Body of pancreas (tissue), 4 donors: ENCODE results near the gene APAF1. TPM values are rescaled to one million over a fixed set of nuclear protein-coding genes. Genes with fewer than 3 reads are reported as not detected.

Experiments used
- ATAC-seq: fragments of 150-250 bp; one replicate; pipeline ENCODE4 v1.9.1; 2016
- DNase-seq, 4 donors: peaks; one replicate each; pipeline ENCODE4 v3.0.0-alpha.2; 2019
- H3K27ac ChIP-seq, 4 donors: fragments of 200-600 bp; sonication (generic); 1 replicate in 3 of 4; 2 replicates in 1 of 4; pipeline versions ENCODE4 v1.5.1 to v1.6.1; 2016 to 2019; ENCODE audit warnings: mild to moderate bottlenecking in 1 of 4, mixed read lengths in 1 of 4, moderate library complexity in 1 of 4
- H3K27me3 ChIP-seq, 2 donors: fragments of 200-600 bp; sonication (generic); one replicate each; pipeline ENCODE4 v1.6.0; 2016; ENCODE audit warnings: mild to moderate bottlenecking in 1 of 2
- H3K36me3 ChIP-seq, 2 donors: fragments of 200-600 bp; sonication (generic); replicated peaks in 1 of 2; 2 replicates each; pipeline ENCODE4 v1.5.1; 2016; ENCODE audit warnings: low read depth in 2 of 2; ENCODE audit not compliant: insufficient read depth in 1 of 2
- H3K4me1 ChIP-seq: fragments of 200-600 bp; sonication (generic); one replicate; pipeline ENCODE4 v1.6.0; 2016
- H3K4me3 ChIP-seq, 2 donors: fragments of 200-600 bp; sonication (generic); 1 replicate in 1 of 2; 2 replicates in 1 of 2; pipeline ENCODE4 v1.5.1; 2016 to 2019
- H3K9me3 ChIP-seq, 3 donors: fragments of 200-600 bp; sonication (generic); 1 replicate in 2 of 3; 2 replicates in 1 of 3; pipeline ENCODE4 v1.5.1; 2016
- CTCF ChIP-seq, 7 experiments: fragments of 450-650 bp in 4 of 7; fragments of 200-600 bp in 3 of 7; sonication (generic) in 3 of 7; IDR thresholded peaks; one replicate each; pipeline ENCODE4 v1.5.1; 2016 to 2019; ENCODE audit warnings: antibody characterized with exemption in 7 of 7
- POLR2A ChIP-seq, 3 donors: fragments of 450-650 bp; IDR thresholded peaks; one replicate each; pipeline ENCODE4 v1.6.1; 2016; ENCODE audit warnings: antibody characterized with exemption in 3 of 3, mild to moderate bottlenecking in 2 of 3
- WGBS, 2 donors: methylation state at CpG; one replicate each; pipeline ENCODE4 v1.1.5; 2017; 5-methylcytosine and 5-hydroxymethylcytosine counted together
- intact Hi-C: fragments of 100-400 bp; cut with DNase I; formaldehyde crosslinking; loops from one replicate; pipeline ENCODE4 v1.15.1; 2023
- total RNA-seq, 2 donors: library from RNA; depleted of rRNA; stranded (reverse); fragments of >200 nt; gene quantifications; one replicate each; pipeline ENCODE4 v1.1.0, GENCODE V29; 2016

The APAF1 gene
- total RNA-seq, 2 donors from 2014 or later: 5.9 to 12.2 TPM

GRCh38 chr12:98757455-98757854, 112.4 kb downstream of the APAF1 start:
- H3K4me1 ChIP-seq: no peaks in the 10 kb centered on the region
- H3K9me3 ChIP-seq: no peaks in the 10 kb centered on the region
- TF ChIP-seq POLR2A (IDR thresholded peaks at IDR 0.05): no peak
- TF ChIP-seq CTCF (IDR thresholded peaks at IDR 0.05): no peak
- no peaks in the 10 kb centered on the region for H3K36me3 ChIP-seq
- no peak for ATAC-seq
- no peak overlapping the region for H3K4me3 ChIP-seq
- WGBS, 2 donors: 62 to 79% methylated on average over 3 to 4 of the region's 4 CpGs
- H3K27me3 ChIP-seq: no peaks in the 10 kb centered on the region
- H3K27ac ChIP-seq: no peak overlapping the region
- no peak for DNase-seq
- intact Hi-C loops: no loop called here

GRCh38 chr12:98758331-98758730, 113.2 kb downstream of the APAF1 start:
- no peaks in the 10 kb centered on the region for H3K27me3 ChIP-seq
- H3K4me3 ChIP-seq: no peak overlapping the region
- 57 to 62% methylated on average over 3 of the region's 3 CpGs for WGBS, 2 donors
- intact Hi-C loops: no loop called here
- no peak overlapping the region for H3K27ac ChIP-seq
- no peak for TF ChIP-seq CTCF (IDR thresholded peaks at IDR 0.05)
- TF ChIP-seq POLR2A (IDR thresholded peaks at IDR 0.05): no peak
- DNase-seq: peak in 1 of 4 donors; percentile 25
- no peak for ATAC-seq
- H3K4me1 ChIP-seq: no peaks in the 10 kb centered on the region
- no peaks in the 10 kb centered on the region for H3K9me3 ChIP-seq
- H3K36me3 ChIP-seq: no peaks in the 10 kb centered on the region

GRCh38 chr12:98763656-98764055, 118.6 kb downstream of the APAF1 start:
- Histone ChIP-seq H3K4me3 (no peak overlapping the region), H3K9me3 (no peaks in the 10 kb centered on the region), H3K27ac (no peak overlapping the region), H3K27me3 (no peaks in the 10 kb centered on the region), H3K4me1 (no peaks in the 10 kb centered on the region), H3K36me3 (no peaks in the 10 kb centered on the region)
- WGBS, 2 donors: 86 to 87% methylated on average over 4 of the region's 4 CpGs
- DNase-seq: no peak
- ATAC-seq: no peak
- intact Hi-C loops: no loop called here
- no peak for TF ChIP-seq POLR2A (IDR thresholded peaks at IDR 0.05)
- TF ChIP-seq CTCF (IDR thresholded peaks at IDR 0.05): no peak

- ATAC-seq (no peak), DNase-seq (no peak)
- no peak for TF ChIP-seq CTCF (IDR thresholded peaks at IDR 0.05)
- no peak for TF ChIP-seq POLR2A (IDR thresholded peaks at IDR 0.05)
- H3K4me1 ChIP-seq: no peaks in the 10 kb centered on the region
- no peaks in the 10 kb centered on the region for H3K36me3 ChIP-seq
- H3K4me3 ChIP-seq: no peak overlapping the region
- intact Hi-C loops: no loop called here
- H3K27ac ChIP-seq: no peak overlapping the region
- H3K27me3 ChIP-seq: no peaks in the 10 kb centered on the region
- no peaks in the 10 kb centered on the region for H3K9me3 ChIP-seq
- 78 to 85% methylated on average over 9 of the region's 9 CpGs for WGBS, 2 donors
Observed at GRCh38 chr12:98767248-98767647, 122.2 kb downstream of the APAF1 start.

- DNase-seq: no peak
- intact Hi-C loops: no loop called here
- H3K4me3 ChIP-seq: no peak overlapping the region
- no peak overlapping the region for H3K27ac ChIP-seq
- no peak for TF ChIP-seq CTCF (IDR thresholded peaks at IDR 0.05)
- TF ChIP-seq POLR2A (IDR thresholded peaks at IDR 0.05): no peak
- H3K4me1 ChIP-seq: no peaks in the 10 kb centered on the region
- H3K36me3 ChIP-seq: no peaks in the 10 kb centered on the region
- H3K27me3 ChIP-seq: no peaks in the 10 kb centered on the region
- no peak for ATAC-seq
- H3K9me3 ChIP-seq: no peaks in the 10 kb centered on the region
Observed at GRCh38 chr12:98769068-98769467, 124.0 kb downstream of the APAF1 start.
